Activated CD8-positive, alpha-beta memory T cell treated with anti-CD3 and anti-CD28 coated beads for 36 hours (primary cell): Measurements from ENCODE around the gene TRPM6. TPM values are rescaled to one million over a fixed set of nuclear protein-coding genes. Genes with fewer than 3 reads are reported as not detected.

Experiments
- total RNA-seq, 2 experiments: library from RNA; stranded (reverse); gene quantifications; one replicate each; pipeline ENCODE4 v1.2.3, GENCODE V29; 2021

Gene TRPM6
- total RNA-seq, 2 experiments from 2014 or later: 0.02 TPM; not detected in 1

Other genes starting within 250 kb of the TRPM6 start
- 10 to 100 TPM; 19.8 to 20.7 TPM for gene C9orf40, start 65.0 kb upstream of the TRPM6 start, total RNA-seq
- 10 to 100 TPM; 36.7 to 38.8 TPM for gene CARNMT1, start 140.4 kb upstream of the TRPM6 start, total RNA-seq
- gene NMRK1, start 200.2 kb upstream of the TRPM6 start, total RNA-seq: 10 to 100 TPM; 10.5 to 12.1 TPM
- gene OSTF1, start 200.6 kb upstream of the TRPM6 start, total RNA-seq: 10 to 100 TPM; 70.9 to 72.4 TPM